Astrocyte of the spinal cord (primary cell): ENCODE measurements around the gene RPL26.

Source experiments
- DNase-seq: peaks from one replicate; pipeline ENCODE4 v3.0.0; 2011; ENCODE audit warnings: low read depth, low spot score
- H3K4me3 ChIP-seq: 2 replicates; pipeline ENCODE4 v1.5.1; 2011; ENCODE audit warnings: low read depth, mild to moderate bottlenecking, low read length, moderate library complexity
- CTCF ChIP-seq: IDR thresholded peaks from 2 replicates; pipeline ENCODE4 v1.5.1; 2012; ENCODE audit warnings: low read depth, mild to moderate bottlenecking, low read length, inconsistent platforms
- in situ Hi-C: cut with HindIII; loops from 2 replicates; pipeline ENCODE4 v1.10.0; 2017; ENCODE audit warnings: low sequenced_read_pairs

The RPL26 gene

GRCh38 chr17:8409966-8410882, 27.2 kb upstream of the RPL26 start:
- in situ Hi-C loops = no loop called here
- TF ChIP-seq CTCF = peak; percentile 78
- DNase-seq = peak; percentile 82
- H3K4me3 ChIP-seq = no peak overlapping the region

- TF ChIP-seq CTCF = no peak
- H3K4me3 ChIP-seq = no peak overlapping the region
- no peak for DNase-seq
These were observed 25.4 kb upstream of the RPL26 start for GRCh38 chr17:8408371-8408770.

GRCh38 chr17:8406174-8406573, 23.2 kb upstream of the RPL26 start:
- in situ Hi-C loops = no loop called here
- H3K4me3 ChIP-seq = no peak overlapping the region

More at GRCh38 chr17:8408371-8408770, 25.4 kb upstream of the RPL26 start:
- in situ Hi-C loops = no loop called here

GRCh38 chr17:8405499-8406016, 22.6 kb upstream of the RPL26 start:
- TF ChIP-seq CTCF = no peak
- no peak overlapping the region for H3K4me3 ChIP-seq
- in situ Hi-C loops = no loop called here
- DNase-seq = no peak

More at GRCh38 chr17:8406174-8406573, 23.2 kb upstream of the RPL26 start:
- no peak for TF ChIP-seq CTCF
- no peak for DNase-seq

- no peak overlapping the region for H3K4me3 ChIP-seq
- no peak for DNase-seq
- no peak for TF ChIP-seq CTCF
- in situ Hi-C loops = no loop called here
These were observed 20.0 kb upstream of the RPL26 start for GRCh38 chr17:8402921-8403536.

- DNase-seq = no peak
- no peak overlapping the region for H3K4me3 ChIP-seq
- TF ChIP-seq CTCF = no peak
- in situ Hi-C loops = no loop called here
These were observed 18.1 kb upstream of the RPL26 start for GRCh38 chr17:8401107-8401506.
